MM.1S (cell line): ENCODE measurements around the gene UGT1A7.

Source experiments
- DNase-seq: peaks from one replicate; pipeline ENCODE4 v3.0.0-alpha.2; 2015
- H2AFZ ChIP-seq: fragments of 300-600 bp; sonication (generic); 2 replicates; pipeline ENCODE4 v1.6.0; 2016; ENCODE audit warnings: antibody characterized with exemption, low read length
- H3F3A ChIP-seq: fragments of 300-600 bp; sonication (generic); 2 replicates; pipeline ENCODE4 v1.6.1; 2016; ENCODE audit warnings: mild to moderate bottlenecking, antibody characterized with exemption, low read length, moderate library complexity, mixed read lengths; ENCODE audit not compliant: insufficient read depth
- H3K27ac ChIP-seq: fragments of 300-600 bp; sonication (generic); 2 replicates; pipeline ENCODE4 v1.5.1; 2016; ENCODE audit warnings: mild to moderate bottlenecking, low read length
- H3K27me3 ChIP-seq: fragments of 300-600 bp; sonication (generic); replicated peaks from 2 replicates; pipeline ENCODE4 v1.6.0; 2016; ENCODE audit warnings: low read length; ENCODE audit not compliant: insufficient read depth
- H3K36me3 ChIP-seq: fragments of 300-600 bp; sonication (generic); replicated peaks from 2 replicates; pipeline ENCODE4 v1.6.1; 2016; ENCODE audit warnings: mild to moderate bottlenecking, low read length, mixed read lengths; ENCODE audit not compliant: insufficient read depth
- H3K4me1 ChIP-seq: fragments of 300-600 bp; sonication (generic); 2 replicates; pipeline ENCODE4 v1.6.1; 2016; ENCODE audit warnings: low read length, mixed read lengths
- H3K4me2 ChIP-seq: fragments of 300-600 bp; sonication (generic); 2 replicates; pipeline ENCODE4 v1.6.0; 2016; ENCODE audit warnings: low read depth, low read length
- H3K4me3 ChIP-seq: fragments of 300-600 bp; sonication (generic); 2 replicates; pipeline ENCODE4 v1.5.1; 2016; ENCODE audit warnings: low read length, mixed read lengths
- H3K79me2 ChIP-seq: fragments of 300-600 bp; sonication (generic); 2 replicates; pipeline ENCODE4 v1.6.1; 2016; ENCODE audit warnings: mixed run types, low read length, mixed read lengths
- H3K9ac ChIP-seq: fragments of 300-600 bp; sonication (generic); 2 replicates; pipeline ENCODE4 v1.6.1; 2016; ENCODE audit warnings: low read length, mixed read lengths
- H3K9me2 ChIP-seq: fragments of 300-600 bp; sonication (generic); replicated peaks from 2 replicates; pipeline ENCODE4 v1.6.1; 2016; ENCODE audit warnings: mild to moderate bottlenecking, low read length, mixed read lengths; ENCODE audit not compliant: insufficient read depth
- H3K9me3 ChIP-seq: fragments of 300-600 bp; sonication (generic); replicated peaks from 2 replicates; pipeline ENCODE4 v1.6.1; 2016; ENCODE audit warnings: mild to moderate bottlenecking, low read length, mixed read lengths; ENCODE audit not compliant: insufficient read depth
- H4K20me1 ChIP-seq: fragments of 300-600 bp; sonication (generic); 2 replicates; pipeline ENCODE4 v1.6.1; 2016; ENCODE audit warnings: mild to moderate bottlenecking, low read length, moderate library complexity, mixed read lengths; ENCODE audit not compliant: insufficient read depth
- EZH2 ChIP-seq: fragments of 300-600 bp; sonication (generic); optimal IDR thresholded peaks from 2 replicates; pipeline ENCODE3; 2017; ENCODE audit warnings: low read depth, mild to moderate bottlenecking, antibody characterized with exemption, low read length, mixed read lengths
- EZH2phosphoT487 ChIP-seq: fragments of 300-600 bp; sonication (generic); IDR thresholded peaks from 2 replicates; pipeline ENCODE4 v1.6.1; 2018; ENCODE audit warnings: antibody characterized with exemption, low read length
- TF ChIP-seq, protein P1 (sequence below): fragments of 300-600 bp; sonication (generic); IDR thresholded peaks from 2 replicates; pipeline ENCODE4 v1.5.1; 2016; ENCODE audit warnings: antibody characterized with exemption, low read length, mixed read lengths

The UGT1A7 gene

DNA sequence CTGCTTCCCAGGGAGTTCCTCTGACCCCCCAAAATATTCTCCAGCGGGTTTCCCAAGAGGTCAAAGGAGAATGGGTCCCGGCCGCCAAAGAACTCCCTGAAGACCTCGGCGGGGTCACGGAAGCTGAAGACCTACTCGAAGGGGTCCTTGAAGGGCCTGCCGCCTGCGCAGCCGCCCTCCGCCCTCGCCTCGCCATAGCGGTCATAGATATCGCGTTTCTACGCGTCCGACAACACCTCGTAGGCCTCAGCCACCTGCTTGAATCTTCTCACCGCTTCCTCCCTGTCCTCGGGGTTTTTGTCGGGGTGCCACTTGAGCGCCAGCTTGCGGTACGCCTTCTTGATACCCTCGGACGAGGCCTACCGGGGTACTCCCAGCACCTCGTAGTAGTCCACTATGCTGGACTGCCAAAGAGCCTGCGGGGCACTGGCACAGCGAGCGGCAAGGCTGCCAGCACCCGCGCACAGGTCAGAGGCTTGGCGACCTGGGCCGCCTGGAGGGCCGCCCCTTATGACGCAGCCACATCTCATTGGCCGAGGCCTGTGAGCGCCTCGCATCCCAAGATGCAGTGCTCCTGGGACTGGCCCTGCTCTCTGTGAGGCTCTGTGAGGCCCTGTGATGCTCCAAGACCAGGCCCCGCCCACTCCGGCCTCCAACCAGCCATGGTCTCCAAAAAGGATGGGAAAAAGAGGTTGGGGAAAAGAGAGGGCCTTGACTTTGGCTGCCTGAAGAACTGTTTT, 73.3 kb downstream of the UGT1A7 start:
- H3K4me1 ChIP-seq = no peaks in the 10 kb centered on the region
- no peak overlapping the region for H2AFZ ChIP-seq
- no peak overlapping the region for H3K4me3 ChIP-seq
- H3K9ac ChIP-seq = no peak overlapping the region
- no peaks in the 10 kb centered on the region for H3K9me3 ChIP-seq
- TF ChIP-seq EZH2 = no peak
- TF ChIP-seq, protein P1, sequence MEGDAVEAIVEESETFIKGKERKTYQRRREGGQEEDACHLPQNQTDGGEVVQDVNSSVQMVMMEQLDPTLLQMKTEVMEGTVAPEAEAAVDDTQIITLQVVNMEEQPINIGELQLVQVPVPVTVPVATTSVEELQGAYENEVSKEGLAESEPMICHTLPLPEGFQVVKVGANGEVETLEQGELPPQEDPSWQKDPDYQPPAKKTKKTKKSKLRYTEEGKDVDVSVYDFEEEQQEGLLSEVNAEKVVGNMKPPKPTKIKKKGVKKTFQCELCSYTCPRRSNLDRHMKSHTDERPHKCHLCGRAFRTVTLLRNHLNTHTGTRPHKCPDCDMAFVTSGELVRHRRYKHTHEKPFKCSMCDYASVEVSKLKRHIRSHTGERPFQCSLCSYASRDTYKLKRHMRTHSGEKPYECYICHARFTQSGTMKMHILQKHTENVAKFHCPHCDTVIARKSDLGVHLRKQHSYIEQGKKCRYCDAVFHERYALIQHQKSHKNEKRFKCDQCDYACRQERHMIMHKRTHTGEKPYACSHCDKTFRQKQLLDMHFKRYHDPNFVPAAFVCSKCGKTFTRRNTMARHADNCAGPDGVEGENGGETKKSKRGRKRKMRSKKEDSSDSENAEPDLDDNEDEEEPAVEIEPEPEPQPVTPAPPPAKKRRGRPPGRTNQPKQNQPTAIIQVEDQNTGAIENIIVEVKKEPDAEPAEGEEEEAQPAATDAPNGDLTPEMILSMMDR = no peak
- TF ChIP-seq EZH2phosphoT487 = no peak
- H3K27ac ChIP-seq = no peak overlapping the region
- no peaks in the 10 kb centered on the region for H4K20me1 ChIP-seq
- H3K36me3 ChIP-seq = no peaks in the 10 kb centered on the region
- DNase-seq = no peak
- H3K27me3 ChIP-seq = no peaks in the 10 kb centered on the region
- no peaks in the 10 kb centered on the region for H3K79me2 ChIP-seq
- no peak overlapping the region for H3K4me2 ChIP-seq
- no peaks in the 10 kb centered on the region for H3K9me2 ChIP-seq
- no peaks in the 10 kb centered on the region for H3F3A ChIP-seq

DNA sequence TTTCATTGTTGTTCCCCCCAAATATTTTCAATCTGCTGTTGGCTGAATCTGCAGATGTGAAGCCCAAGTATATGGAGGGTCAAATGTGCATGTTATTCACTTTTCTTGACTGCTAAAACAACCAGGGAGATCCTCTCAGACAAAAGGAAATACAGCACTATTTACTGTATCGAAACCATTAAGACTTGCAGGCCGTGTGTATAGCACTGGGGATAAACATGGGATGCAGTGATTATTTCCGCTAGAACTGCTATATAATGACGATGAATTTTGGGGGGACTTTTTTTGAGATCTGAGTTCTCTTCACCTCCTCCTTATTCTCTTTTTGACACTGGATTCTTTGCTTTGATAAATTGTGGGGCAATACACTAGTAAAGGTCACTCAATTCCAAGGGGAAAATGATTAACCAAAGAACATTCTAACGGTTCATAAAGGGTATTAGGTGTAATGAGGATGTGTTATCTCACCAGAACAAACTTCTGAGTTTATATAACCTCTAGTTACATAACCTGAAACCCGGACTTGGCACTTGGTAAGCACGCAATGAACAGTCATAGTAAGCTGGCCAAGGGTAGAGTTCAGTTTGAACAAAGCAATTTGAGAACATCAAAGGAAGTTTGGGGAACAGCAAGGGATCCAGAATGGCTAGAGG, 74.9 kb downstream of the UGT1A7 start:
- no peak overlapping the region for H2AFZ ChIP-seq
- no peak overlapping the region for H3K4me3 ChIP-seq
- no peaks in the 10 kb centered on the region for H3K9me3 ChIP-seq
- DNase-seq = no peak
- TF ChIP-seq EZH2phosphoT487 (no peak), EZH2 (no peak)
- TF ChIP-seq, protein P1 = no peak
- no peaks in the 10 kb centered on the region for H3K9me2 ChIP-seq
- no peaks in the 10 kb centered on the region for H3K4me1 ChIP-seq
- H3K36me3 ChIP-seq = no peaks in the 10 kb centered on the region
- no peak overlapping the region for H3K4me2 ChIP-seq
- no peak overlapping the region for H3K27ac ChIP-seq
- H4K20me1 ChIP-seq = no peaks in the 10 kb centered on the region
- no peaks in the 10 kb centered on the region for H3K27me3 ChIP-seq
- H3K9ac ChIP-seq = no peak overlapping the region
- H3F3A ChIP-seq = no peaks in the 10 kb centered on the region
- no peaks in the 10 kb centered on the region for H3K79me2 ChIP-seq

DNA sequence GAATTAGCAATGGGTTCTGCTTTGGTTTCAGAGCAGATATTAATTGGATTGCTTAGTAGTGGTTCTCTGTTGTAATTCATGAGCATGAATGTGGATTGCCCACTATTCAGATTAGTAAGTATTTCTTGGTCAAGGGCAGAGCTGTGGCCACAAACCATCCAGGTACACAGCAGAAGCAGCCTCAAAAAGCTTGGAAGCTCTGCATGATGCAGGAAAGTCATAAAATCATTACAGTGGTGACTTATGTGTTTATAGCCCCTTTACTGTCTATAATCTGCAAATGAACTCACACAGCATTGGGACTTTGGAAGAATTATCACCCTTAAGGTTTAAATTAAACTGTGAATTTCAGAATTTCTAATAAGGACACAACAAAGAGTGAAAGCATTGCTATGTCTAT, 76.4 kb downstream of the UGT1A7 start:
- no peaks in the 10 kb centered on the region for H4K20me1 ChIP-seq
- no peaks in the 10 kb centered on the region for H3K9me3 ChIP-seq
- no peaks in the 10 kb centered on the region for H3K4me1 ChIP-seq
- no peak overlapping the region for H3K27ac ChIP-seq
- H3K9me2 ChIP-seq = no peaks in the 10 kb centered on the region
- H2AFZ ChIP-seq = no peak overlapping the region
- DNase-seq = no peak
- no peaks in the 10 kb centered on the region for H3K36me3 ChIP-seq
- no peaks in the 10 kb centered on the region for H3F3A ChIP-seq
- no peak overlapping the region for H3K9ac ChIP-seq
- H3K79me2 ChIP-seq = no peaks in the 10 kb centered on the region
- no peak overlapping the region for H3K4me3 ChIP-seq
- TF ChIP-seq, protein P1 = no peak
- TF ChIP-seq EZH2phosphoT487 (no peak), EZH2 (no peak)
- no peak overlapping the region for H3K4me2 ChIP-seq
- no peaks in the 10 kb centered on the region for H3K27me3 ChIP-seq
